ENCODE data around the gene VSIR.

GRCh38 chr10:71771821-71772617 lies 1.3 kb downstream of the VSIR start:
- TF ChIP-seq POLR2A (IDR thresholded peaks at IDR 0.05) (no peak), CTCF (IDR thresholded peaks at IDR 0.05) (no peak)
